ENCODE measurements around the gene BTBD2.

Gene BTBD2

DNA sequence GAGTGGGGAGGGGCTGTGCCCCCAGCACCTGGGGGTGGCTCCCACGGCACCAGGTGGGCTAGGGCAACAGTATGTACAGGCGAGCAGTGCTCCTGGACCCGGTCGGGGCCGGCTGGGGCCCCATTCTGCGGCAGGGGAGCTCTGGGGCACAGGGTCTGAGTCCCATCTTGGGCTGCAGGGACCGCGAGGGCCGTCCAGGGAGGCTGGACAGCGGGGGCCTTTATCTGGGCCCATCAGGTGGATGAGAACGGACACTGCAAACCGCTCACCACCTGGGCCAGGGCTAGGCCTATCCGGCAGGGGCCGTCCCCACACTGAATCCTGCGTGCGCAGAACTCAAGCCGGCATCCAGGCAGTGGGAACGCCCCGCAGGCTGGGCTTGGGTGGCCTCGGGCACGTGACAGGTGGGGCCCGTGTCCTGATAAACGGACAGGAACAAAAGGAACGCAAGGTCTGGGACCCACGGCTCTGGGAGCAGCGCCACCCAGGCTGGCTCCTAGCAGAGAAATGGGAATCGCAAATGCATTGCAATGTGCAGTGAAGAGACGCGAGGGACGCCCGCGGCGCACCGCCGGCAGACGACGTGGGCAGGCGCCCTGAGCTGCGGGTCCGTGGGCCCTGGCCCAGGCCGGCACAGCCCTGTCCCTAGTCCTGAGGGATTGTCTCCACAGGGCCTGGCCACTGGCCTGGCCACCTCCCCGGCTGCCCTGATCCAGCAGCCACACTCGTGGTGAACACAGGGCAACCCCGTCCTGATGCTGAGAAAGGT lies 29.7 kb downstream of the BTBD2 start:
- Histone ChIP-seq H3K27me3 (no peaks in the 10 kb centered on the region), H3K4me1 (ENCODE audit: control insufficient read depth in 1 of 2, insufficient read depth in 1 of 2, low read depth in 1 of 2, low read length in 1 of 2) (no peaks in the 10 kb centered on the region), H3K27ac (no peak overlapping the region), H3K4me3 (ENCODE audit: low read depth in 1 of 2, low read length in 1 of 2) (no peak overlapping the region), H3K9me3 (no peaks in the 10 kb centered on the region), H3K36me3 (peaks cover 95% of the 10 kb centered on the region)
- TF ChIP-seq, protein P1, sequence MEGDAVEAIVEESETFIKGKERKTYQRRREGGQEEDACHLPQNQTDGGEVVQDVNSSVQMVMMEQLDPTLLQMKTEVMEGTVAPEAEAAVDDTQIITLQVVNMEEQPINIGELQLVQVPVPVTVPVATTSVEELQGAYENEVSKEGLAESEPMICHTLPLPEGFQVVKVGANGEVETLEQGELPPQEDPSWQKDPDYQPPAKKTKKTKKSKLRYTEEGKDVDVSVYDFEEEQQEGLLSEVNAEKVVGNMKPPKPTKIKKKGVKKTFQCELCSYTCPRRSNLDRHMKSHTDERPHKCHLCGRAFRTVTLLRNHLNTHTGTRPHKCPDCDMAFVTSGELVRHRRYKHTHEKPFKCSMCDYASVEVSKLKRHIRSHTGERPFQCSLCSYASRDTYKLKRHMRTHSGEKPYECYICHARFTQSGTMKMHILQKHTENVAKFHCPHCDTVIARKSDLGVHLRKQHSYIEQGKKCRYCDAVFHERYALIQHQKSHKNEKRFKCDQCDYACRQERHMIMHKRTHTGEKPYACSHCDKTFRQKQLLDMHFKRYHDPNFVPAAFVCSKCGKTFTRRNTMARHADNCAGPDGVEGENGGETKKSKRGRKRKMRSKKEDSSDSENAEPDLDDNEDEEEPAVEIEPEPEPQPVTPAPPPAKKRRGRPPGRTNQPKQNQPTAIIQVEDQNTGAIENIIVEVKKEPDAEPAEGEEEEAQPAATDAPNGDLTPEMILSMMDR (IDR thresholded peaks at IDR 0.05) = no peak

GRCh38 chr19:1984357-1984756 lies 31.2 kb downstream of the BTBD2 start:
- Histone ChIP-seq H3K9me3 (no peaks in the 10 kb centered on the region), H3K4me1 (ENCODE audit: control insufficient read depth in 1 of 2, insufficient read depth in 1 of 2, low read depth in 1 of 2, low read length in 1 of 2) (no peaks in the 10 kb centered on the region), H3K27ac (no peak overlapping the region), H3K27me3 (no peaks in the 10 kb centered on the region), H3K4me3 (ENCODE audit: low read depth in 1 of 2, low read length in 1 of 2) (no peak overlapping the region), H3K36me3 (peaks cover 95% of the 10 kb centered on the region)
- TF ChIP-seq, protein P1 (IDR thresholded peaks at IDR 0.05) = no peak

DNA sequence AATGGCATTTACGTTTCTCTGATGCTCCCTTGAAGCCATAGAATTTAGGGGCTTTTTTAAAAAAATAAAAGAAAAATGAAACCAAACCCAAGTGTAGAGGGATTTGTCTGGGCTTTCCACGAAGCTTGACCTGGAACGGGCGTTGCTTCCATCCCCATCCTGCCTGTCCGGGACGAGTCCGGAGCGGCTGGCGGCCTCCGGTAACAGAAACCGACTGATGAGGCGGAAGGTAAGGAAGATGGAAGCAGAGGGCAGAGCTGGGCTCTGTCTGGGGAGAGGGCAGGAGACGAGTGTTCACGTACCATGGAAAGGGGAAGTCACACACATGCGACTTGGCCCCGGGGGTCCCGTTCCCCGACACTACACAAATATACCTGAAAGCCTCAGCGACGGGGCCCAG lies 34.3 kb downstream of the BTBD2 start:
- Histone ChIP-seq H3K27me3 (no peaks in the 10 kb centered on the region), H3K27ac (no peak overlapping the region), H3K36me3 (peaks cover 90% of the 10 kb centered on the region), H3K4me1 (ENCODE audit: control insufficient read depth in 1 of 2, insufficient read depth in 1 of 2, low read depth in 1 of 2, low read length in 1 of 2) (no peaks in the 10 kb centered on the region), H3K4me3 (ENCODE audit: low read depth in 1 of 2, low read length in 1 of 2) (no peak overlapping the region), H3K9me3 (no peaks in the 10 kb centered on the region)
- TF ChIP-seq, protein P1 (IDR thresholded peaks at IDR 0.05) = no peak

- Histone ChIP-seq H3K36me3 (peaks cover 90% of the 10 kb centered on the region), H3K27me3 (no peaks in the 10 kb centered on the region), H3K4me1 (ENCODE audit: control insufficient read depth in 1 of 2, insufficient read depth in 1 of 2, low read depth in 1 of 2, low read length in 1 of 2) (no peaks in the 10 kb centered on the region), H3K4me3 (ENCODE audit: low read depth in 1 of 2, low read length in 1 of 2) (no peak overlapping the region), H3K9me3 (no peaks in the 10 kb centered on the region), H3K27ac (no peak overlapping the region)
- TF ChIP-seq, protein P1 (IDR thresholded peaks at IDR 0.05) = no peak
Measured at GRCh38 chr19:1980809-1981181, 34.7 kb downstream of the BTBD2 start.

GRCh38 chr19:1980091-1980808 lies 35.3 kb downstream of the BTBD2 start:
- TF ChIP-seq, protein P1 (IDR thresholded peaks at IDR 0.05) = no peak

More at GRCh38 chr19:1980091-1980808, 35.3 kb downstream of the BTBD2 start:
- Histone ChIP-seq H3K4me3 (ENCODE audit: low read depth in 1 of 2, low read length in 1 of 2) (no peak overlapping the region), H3K27ac (no peak overlapping the region), H3K9me3 (no peaks in the 10 kb centered on the region), H3K4me1 (ENCODE audit: control insufficient read depth in 1 of 2, insufficient read depth in 1 of 2, low read depth in 1 of 2, low read length in 1 of 2) (no peaks in the 10 kb centered on the region), H3K36me3 (peaks cover 90% of the 10 kb centered on the region), H3K27me3 (no peaks in the 10 kb centered on the region)

Measured in neutrophil (primary cell).